ENCODE data around the gene EEF2KMT. TPM values are rescaled to one million over a fixed set of nuclear protein-coding genes. Genes with fewer than 3 reads are reported as not detected.

Gene EEF2KMT
- total RNA-seq, 1 donor from 2014 or later = 2.8 TPM

DNA sequence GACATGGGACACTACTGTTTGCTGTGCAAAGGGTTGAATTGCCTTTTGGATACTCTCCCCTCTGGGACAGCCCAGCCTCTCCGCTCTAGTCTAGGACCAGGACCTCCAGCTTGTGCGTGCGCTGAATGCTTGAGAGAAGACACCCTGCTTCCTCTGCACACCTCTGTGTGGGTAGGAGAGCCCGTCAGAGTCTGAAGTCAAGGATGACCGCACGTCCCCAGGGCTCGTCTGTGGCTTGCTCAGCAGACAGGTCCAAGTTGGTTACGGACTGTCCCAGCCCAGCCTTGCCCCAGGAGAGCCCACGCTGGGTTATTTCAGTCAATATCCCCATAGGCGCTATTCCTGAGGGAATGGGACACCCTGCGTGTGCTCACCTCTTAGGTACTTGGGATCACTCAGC, 35.5 kb downstream of the EEF2KMT start:
- no peaks in the 10 kb centered on the region for H3K9me3 ChIP-seq
- TF ChIP-seq CTCF (IDR thresholded peaks at IDR 0.05) = no peak
- DNase-seq (ENCODE audit: low spot score in 2 of 2) = no peak
- H3K27me3 ChIP-seq = no peaks in the 10 kb centered on the region
- intact Hi-C loops (cut with DNase I) = no loop called here
- no peaks in the 10 kb centered on the region for H3K36me3 ChIP-seq
- no peak overlapping the region for H3K27ac ChIP-seq
- H3K4me1 ChIP-seq = peaks cover 0 to 2% of the 10 kb centered on the region in 2 donors
- no peak overlapping the region for H3K4me3 ChIP-seq

DNA sequence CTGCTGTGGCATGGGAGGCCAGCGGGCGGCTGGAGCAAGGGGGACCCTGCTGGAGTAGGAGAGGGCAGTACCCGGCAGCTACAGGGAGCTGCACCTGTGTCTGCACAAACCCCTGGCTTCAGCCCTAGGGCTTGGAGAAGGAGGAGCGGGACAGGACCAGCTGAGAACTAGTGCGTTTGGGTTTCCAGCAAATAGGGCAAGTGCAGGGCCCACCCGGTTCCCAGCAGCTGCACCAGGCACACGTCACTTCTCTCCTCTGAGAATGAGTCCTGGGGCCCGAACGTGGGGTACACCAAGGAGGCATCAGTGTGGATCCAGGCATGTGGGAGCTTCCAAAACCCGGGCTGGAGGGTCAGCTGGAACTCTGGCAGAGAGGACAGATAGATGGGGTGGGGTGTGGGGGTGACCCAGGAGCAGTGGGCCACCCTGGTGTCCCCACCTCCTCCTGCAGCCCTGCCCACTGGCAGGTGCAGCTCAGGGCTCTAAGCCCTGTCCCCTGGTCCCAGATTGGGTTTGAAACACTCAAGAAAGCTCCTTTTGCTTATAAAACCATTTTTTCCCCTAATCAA, 37.4 kb downstream of the EEF2KMT start:
- H3K9me3 ChIP-seq = no peaks in the 10 kb centered on the region
- H3K27me3 ChIP-seq = no peaks in the 10 kb centered on the region
- no peaks in the 10 kb centered on the region for H3K36me3 ChIP-seq
- TF ChIP-seq CTCF (IDR thresholded peaks at IDR 0.05) = no peak
- DNase-seq (ENCODE audit: low spot score in 2 of 2) = no peak
- intact Hi-C loops (cut with DNase I) = no loop called here
- peaks cover 0 to 2% of the 10 kb centered on the region in 2 donors for H3K4me1 ChIP-seq
- H3K4me3 ChIP-seq = no peak overlapping the region
- no peak overlapping the region for H3K27ac ChIP-seq

GRCh38 chr16:5059386-5060072, 38.1 kb downstream of the EEF2KMT start:
- no peak overlapping the region for H3K27ac ChIP-seq
- no peak overlapping the region for H3K4me3 ChIP-seq
- H3K27me3 ChIP-seq = no peaks in the 10 kb centered on the region
- H3K4me1 ChIP-seq = no peaks in the 10 kb centered on the region
- H3K36me3 ChIP-seq = no peaks in the 10 kb centered on the region
- DNase-seq (ENCODE audit: low spot score in 2 of 2) = no peak
- H3K9me3 ChIP-seq = no peaks in the 10 kb centered on the region
- intact Hi-C loops (cut with DNase I) = no loop called here
- no peak for TF ChIP-seq CTCF (IDR thresholded peaks at IDR 0.05)

- intact Hi-C loops (cut with DNase I) = no loop called here
- no peaks in the 10 kb centered on the region for H3K9me3 ChIP-seq
- DNase-seq (ENCODE audit: low spot score in 2 of 2) = no peak
These were observed 39.1 kb downstream of the EEF2KMT start for GRCh38 chr16:5058476-5058875.

DNA sequence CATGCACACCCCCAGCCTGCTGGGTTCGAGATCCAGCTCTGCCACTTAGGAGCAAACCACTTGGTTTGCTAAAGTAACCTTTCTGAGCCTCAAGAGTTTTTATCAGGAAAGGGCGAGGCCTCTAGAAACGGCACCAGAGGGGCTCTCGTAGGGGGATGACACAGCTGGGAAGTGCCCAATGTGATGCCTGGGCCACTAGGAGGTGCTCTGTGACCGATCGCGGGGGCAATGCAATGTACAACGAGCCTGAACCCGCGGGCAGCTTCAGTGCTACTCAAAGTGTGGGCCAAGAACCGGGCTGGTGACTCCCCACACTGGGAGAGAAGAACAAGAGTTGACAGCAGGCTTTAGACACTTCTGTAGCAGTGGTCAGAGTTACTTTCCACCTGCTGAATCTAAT, 41.2 kb downstream of the EEF2KMT start:
- H3K27ac ChIP-seq = no peak overlapping the region
- intact Hi-C loops (cut with DNase I) = no loop called here
- H3K27me3 ChIP-seq = no peaks in the 10 kb centered on the region
- H3K9me3 ChIP-seq = no peaks in the 10 kb centered on the region
- no peak for DNase-seq (ENCODE audit: low spot score in 2 of 2)
- no peak for TF ChIP-seq CTCF (IDR thresholded peaks at IDR 0.05)
- no peak overlapping the region for H3K4me3 ChIP-seq
- no peaks in the 10 kb centered on the region for H3K36me3 ChIP-seq
- no peaks in the 10 kb centered on the region for H3K4me1 ChIP-seq

More at GRCh38 chr16:5058476-5058875, 39.1 kb downstream of the EEF2KMT start:
- no peaks in the 10 kb centered on the region for H3K36me3 ChIP-seq
- H3K4me3 ChIP-seq = no peak overlapping the region
- H3K4me1 ChIP-seq = no peaks in the 10 kb centered on the region
- H3K27me3 ChIP-seq = no peaks in the 10 kb centered on the region
- no peak overlapping the region for H3K27ac ChIP-seq
- no peak for TF ChIP-seq CTCF (IDR thresholded peaks at IDR 0.05)
